Lower lobe of right lung (tissue), 2 donors: Measurements from ENCODE around the gene MUC12. TPM values are rescaled to one million over a fixed set of nuclear protein-coding genes. Genes with fewer than 3 reads are reported as not detected.
"Not testable (repeated sequence)": the region's sequence is repeated elsewhere in the genome, so short reads cannot be mapped to it uniquely, and the experiment has no call there.

Experiments
- ATAC-seq, 2 donors: fragments of 200-7000 bp; cut with Tn5 transposase; one replicate each; pipeline ENCODE4 v1.9.1; 2020 to 2022; ENCODE audit warnings: mild to moderate bottlenecking in 2 of 2, moderate library complexity in 2 of 2
- DNase-seq: peaks from one replicate; pipeline ENCODE4 v3.0.0-alpha.2; 2020
- H3K27ac ChIP-seq: fragments of 200-600 bp; one replicate; pipeline ENCODE4 v1.8.0; 2022
- H3K27me3 ChIP-seq: fragments of 200-600 bp; one replicate; pipeline ENCODE4 v1.8.0; 2022; ENCODE audit warnings: low read depth
- H3K36me3 ChIP-seq: fragments of 200-600 bp; one replicate; pipeline ENCODE4 v1.8.0; 2022; ENCODE audit warnings: mild to moderate bottlenecking
- H3K4me1 ChIP-seq: fragments of 200-600 bp; one replicate; pipeline ENCODE4 v1.8.0; 2022
- H3K4me3 ChIP-seq: fragments of 200-600 bp; one replicate; pipeline ENCODE4 v1.8.0; 2022; ENCODE audit warnings: mild to moderate bottlenecking
- H3K9me3 ChIP-seq: fragments of 200-600 bp; one replicate; pipeline ENCODE4 v1.8.0; 2022
- CTCF ChIP-seq: fragments of 200-600 bp; IDR thresholded peaks from one replicate; pipeline ENCODE4 v1.8.0; 2022; ENCODE audit warnings: antibody characterized with exemption, mild to moderate bottlenecking
- intact Hi-C: fragments of 100-400 bp; cut with DNase I; formaldehyde crosslinking; loops from one replicate; pipeline ENCODE4 v1.11.0; 2022
- total RNA-seq: library from RNA; stranded (reverse); fragmentation: NEBNext Ultra II Directional; extraction: Animal tissue kit (Norgen Biotek cat#: 25700); gene quantifications from one replicate; pipeline ENCODE4 v1.2.1, GENCODE V29; 2021
- donor health status: DM: no; HTN: yes; CAD: no; lungs with severe emphysema.

The MUC12 gene
- total RNA-seq, 1 donor from 2014 or later: 1.2 TPM

- H3K27me3 ChIP-seq: no peaks in the 10 kb centered on the region
- no peak for ATAC-seq
- peaks cover 8% of the 10 kb centered on the region for H3K4me1 ChIP-seq
- no peaks in the 10 kb centered on the region for H3K36me3 ChIP-seq
- no peak for TF ChIP-seq CTCF
- intact Hi-C loops: no loop called here
- no peak overlapping the region for H3K4me3 ChIP-seq
- no peaks in the 10 kb centered on the region for H3K9me3 ChIP-seq
- DNase-seq: no peak
- no peak overlapping the region for H3K27ac ChIP-seq
Measured at GRCh38 chr7:101021703-101022102, 52.3 kb downstream of the MUC12 start.

GRCh38 chr7:101023839-101024238 lies 54.5 kb downstream of the MUC12 start:
- Histone ChIP-seq H3K27ac (no peak overlapping the region), H3K4me3 (no peak overlapping the region), H3K4me1 (no peaks in the 10 kb centered on the region), H3K36me3 (no peaks in the 10 kb centered on the region), H3K27me3 (no peaks in the 10 kb centered on the region), H3K9me3 (no peaks in the 10 kb centered on the region)
- intact Hi-C loops: no loop called here
- ATAC-seq (no peak), DNase-seq (no peak)
- no peak for TF ChIP-seq CTCF

- no peaks in the 10 kb centered on the region for H3K9me3 ChIP-seq
- no peaks in the 10 kb centered on the region for H3K4me1 ChIP-seq
- no peaks in the 10 kb centered on the region for H3K36me3 ChIP-seq
- intact Hi-C loops: no loop called here
- H3K27me3 ChIP-seq: no peaks in the 10 kb centered on the region
- no peak for TF ChIP-seq CTCF
- H3K4me3 ChIP-seq: no peak overlapping the region
- no peak overlapping the region for H3K27ac ChIP-seq
- ATAC-seq (no peak), DNase-seq (no peak)
Measured at GRCh38 chr7:101031082-101031481, 61.7 kb downstream of the MUC12 start.

- no peaks in the 10 kb centered on the region for H3K36me3 ChIP-seq
- intact Hi-C loops: no loop called here
Measured at GRCh38 chr7:101035941-101036340, 66.6 kb downstream of the MUC12 start.

GRCh38 chr7:101041283-101041682 lies 71.9 kb downstream of the MUC12 start:
- H3K27ac ChIP-seq, ATAC-seq, DNase-seq, intact Hi-C loops, H3K4me1 ChIP-seq, H3K36me3 ChIP-seq, H3K9me3 ChIP-seq, H3K4me3 ChIP-seq: not testable (repeated sequence)
- peaks cover 21% of the 10 kb centered on the region for H3K27me3 ChIP-seq

More at GRCh38 chr7:101035941-101036340, 66.6 kb downstream of the MUC12 start:
- Histone ChIP-seq H3K4me1 (no peaks in the 10 kb centered on the region), H3K27ac (no peak overlapping the region), H3K4me3 (no peak overlapping the region), H3K27me3 (peaks cover 9% of the 10 kb centered on the region), H3K9me3 (no peaks in the 10 kb centered on the region)
- DNase-seq: peak; percentile 0
- no peak for TF ChIP-seq CTCF
- no peak for ATAC-seq

- ATAC-seq (peak; percentile 65 to 78), DNase-seq (peak; percentile 51)
- Histone ChIP-seq H3K4me3 (no peak overlapping the region), H3K9me3 (no peaks in the 10 kb centered on the region), H3K4me1 (no peaks in the 10 kb centered on the region), H3K36me3 (no peaks in the 10 kb centered on the region), H3K27me3 (peaks cover 54% of the 10 kb centered on the region), H3K27ac (no peak overlapping the region)
- intact Hi-C loops: loop anchor here (5.0 kb wide), 1 partner anchor 161 kb away; the partner anchor contains the start of gene ACHE
- TF ChIP-seq CTCF: no peak
Measured at GRCh38 chr7:101058355-101058754, 89.0 kb downstream of the MUC12 start.
